GM12864 (cell line): ENCODE measurements around the gene TM9SF3.
"Not testable (repeated sequence)": the region's sequence is repeated elsewhere in the genome, so short reads cannot be mapped to it uniquely, and the experiment has no call there.

Experiments used
- DNase-seq: peaks from one replicate; pipeline ENCODE4 v3.0.0-alpha.2; 2011; ENCODE audit warnings: low read depth
- H3K4me3 ChIP-seq: 2 replicates; pipeline ENCODE4 v1.5.1; 2011; ENCODE audit warnings: mild to moderate bottlenecking, low read depth, low read length, control low read depth
- CTCF ChIP-seq: IDR thresholded peaks from 2 replicates; pipeline ENCODE4 v1.5.1; 2011; ENCODE audit warnings: low read depth, mild to moderate bottlenecking, moderate library complexity, low read length, control low read depth, inconsistent platforms; ENCODE audit errors: missing control alignments

TM9SF3 gene

GRCh38 chr10:96556003-96556402 lies 30.8 kb downstream of the TM9SF3 start:
- TF ChIP-seq CTCF, result peak; percentile 20
- no peak overlapping the region for H3K4me3 ChIP-seq
- DNase-seq, result no peak

- TF ChIP-seq CTCF, result no peak
- H3K4me3 ChIP-seq, result no peak overlapping the region
- no peak for DNase-seq
Measured at GRCh38 chr10:96555330-96555729, 31.5 kb downstream of the TM9SF3 start.

GRCh38 chr10:96548589-96548988 lies 38.2 kb downstream of the TM9SF3 start:
- H3K4me3 ChIP-seq, result no peak overlapping the region
- TF ChIP-seq CTCF, result no peak
- DNase-seq, result no peak

- H3K4me3 ChIP-seq, result not testable (repeated sequence)
Measured at GRCh38 chr10:96545558-96545957, 41.3 kb downstream of the TM9SF3 start.

GRCh38 chr10:96541921-96542320 lies 44.9 kb downstream of the TM9SF3 start:
- no peak overlapping the region for H3K4me3 ChIP-seq
- TF ChIP-seq CTCF, result no peak
- DNase-seq, result no peak

More at GRCh38 chr10:96545558-96545957, 41.3 kb downstream of the TM9SF3 start:
- not testable (repeated sequence) for DNase-seq

- DNase-seq, result no peak
- no peak overlapping the region for H3K4me3 ChIP-seq
- TF ChIP-seq CTCF, result no peak
Measured at GRCh38 chr10:96540240-96540639, 46.6 kb downstream of the TM9SF3 start.

- no peak for TF ChIP-seq CTCF
- H3K4me3 ChIP-seq, result no peak overlapping the region
- DNase-seq, result no peak
Measured at GRCh38 chr10:96538683-96539082, 48.1 kb downstream of the TM9SF3 start.

GRCh38 chr10:96536129-96536528 lies 50.7 kb downstream of the TM9SF3 start:
- no peak overlapping the region for H3K4me3 ChIP-seq
- no peak for TF ChIP-seq CTCF
- no peak for DNase-seq
